Omental fat pad (tissue), 4 donors: ENCODE data around the gene CCDC92B. TPM values are rescaled to one million over a fixed set of nuclear protein-coding genes. Genes with fewer than 3 reads are reported as not detected.

Source experiments
- ATAC-seq: fragments of 150-250 bp; one replicate; pipeline ENCODE4 v1.9.1; 2016; ENCODE audit warnings: mild to moderate bottlenecking, moderate library complexity; ENCODE audit not compliant: low FRiP score
- DNase-seq: peaks from one replicate; pipeline ENCODE4 v3.0.0-alpha.2; 2019; ENCODE audit warnings: low spot score
- CTCF ChIP-seq, 3 donors: fragments of 450-650 bp; IDR thresholded peaks; one replicate each; pipeline ENCODE4 v1.5.1; 2016 to 2017; ENCODE audit warnings: antibody characterized with exemption in 3 of 3, mild to moderate bottlenecking in 3 of 3, moderate library complexity in 2 of 3
- total RNA-seq, 4 donors: library from RNA; depleted of rRNA; stranded (reverse); fragments of >200 nt; gene quantifications; one replicate each; pipeline ENCODE4 v1.1.0, GENCODE V29; 2016

The CCDC92B gene
- total RNA-seq, 4 donors from 2014 or later = not detected

GRCh38 chr17:2721603-2722002 is 27.8 kb downstream of the CCDC92B start:
- DNase-seq (no peak), ATAC-seq (no peak)
- no peak for TF ChIP-seq CTCF (IDR thresholded peaks at IDR 0.05)

- no peak for TF ChIP-seq CTCF (IDR thresholded peaks at IDR 0.05)
- no peak for DNase-seq
- ATAC-seq = no peak
These were observed 29.6 kb downstream of the CCDC92B start for GRCh38 chr17:2719861-2720260.

GRCh38 chr17:2718150-2718938 is 31.1 kb downstream of the CCDC92B start:
- ATAC-seq (no peak), DNase-seq (no peak)
- no peak for TF ChIP-seq CTCF (IDR thresholded peaks at IDR 0.05)

- DNase-seq (no peak), ATAC-seq (no peak)
- TF ChIP-seq CTCF (IDR thresholded peaks at IDR 0.05) = no peak
These were observed 32.8 kb downstream of the CCDC92B start for GRCh38 chr17:2716649-2717048.

- ATAC-seq (no peak), DNase-seq (no peak)
- no peak for TF ChIP-seq CTCF (IDR thresholded peaks at IDR 0.05)
These were observed 35.6 kb downstream of the CCDC92B start for GRCh38 chr17:2713881-2714280.

- TF ChIP-seq CTCF (IDR thresholded peaks at IDR 0.05) = no peak
- ATAC-seq (no peak), DNase-seq (no peak)
These were observed 37.0 kb downstream of the CCDC92B start for GRCh38 chr17:2712300-2713043.
